Measurements from ENCODE around the gene ASGR1. TPM values are rescaled to one million over a fixed set of nuclear protein-coding genes. Genes with fewer than 3 reads are reported as not detected.
A peak's percentile ranks its signal among the peaks of the same experiment; 100 is the strongest.

Gene ASGR1
- total RNA-seq, 1 experiment from 2014 or later, result 6.1 TPM

- no TSS peak for BruUV-seq (replicated peaks)
- Histone ChIP-seq H3K27ac (ENCODE audit: low read depth, low read length, poor library complexity, severe bottlenecking) (peak overlapping the region; percentile 87), H3K27me3 (replicated peaks; ENCODE audit: insufficient read depth, low read depth, low read length, poor library complexity) (no peaks in the 10 kb centered on the region), H3K36me3 (ENCODE audit: insufficient read depth, low read length, poor library complexity, severe bottlenecking) (no peaks in the 10 kb centered on the region), H3K4me3 (ENCODE audit: low read depth, low read length, poor library complexity, severe bottlenecking) (peak overlapping the region; percentile 8), H3K4me1 (ENCODE audit: insufficient read depth, low read length, poor library complexity, severe bottlenecking) (peaks cover 21% of the 10 kb centered on the region), H3K9me3 (ENCODE audit: low read depth, low read length, poor library complexity, severe bottlenecking) (no peaks in the 10 kb centered on the region)
- peak; percentile 91 for DNase-seq (ENCODE audit: low spot score)
- ChIA-PET CTCF (interaction anchor here (0.6 to 2.0 kb wide), 14 partner anchors 9 to 228 kb away, joined by 3 to 13 read pairs (median 6); partner anchors contain the start of gene NEURL4), POLR2A (ENCODE audit: low non-redundant PET) (interaction anchor here (0.7 kb wide), 1 partner anchor 97 kb away, joined by 8 read pairs; no protein-coding TSS in a partner anchor)
- TF ChIP-seq CTCF (conservative IDR thresholded peaks at IDR 0.05; ENCODE audit: low read depth, low read length), result peak; percentile 69
- no peak for TF ChIP-seq EZH2 (IDR thresholded peaks at IDR 0.05; ENCODE audit: borderline replicate concordance, low read depth, low read length, poor library complexity, severe bottlenecking)
- intact Hi-C loops (cut with micrococcal nuclease; ENCODE audit: unreplicated experiment), result no loop called here
Measured at GRCh38 chr17:7133424-7133823, 45.7 kb downstream of the ASGR1 start.

- ChIA-PET POLR2A (ENCODE audit: low non-redundant PET) (no interaction called here), CTCF (interaction anchor here (0.6 to 2.0 kb wide), 9 partner anchors 32 to 127 kb away, joined by 3 to 13 read pairs (median 6); no protein-coding TSS in a partner anchor)
- peaks cover 21% of the 10 kb centered on the region for H3K4me1 ChIP-seq (ENCODE audit: insufficient read depth, low read length, poor library complexity, severe bottlenecking)
- H3K27ac ChIP-seq (ENCODE audit: low read depth, low read length, poor library complexity, severe bottlenecking), result peak overlapping the region; percentile 87
- no peaks in the 10 kb centered on the region for H3K27me3 ChIP-seq (replicated peaks; ENCODE audit: insufficient read depth, low read depth, low read length, poor library complexity)
- no TSS peak for BruUV-seq (replicated peaks)
- no peaks in the 10 kb centered on the region for H3K36me3 ChIP-seq (ENCODE audit: insufficient read depth, low read length, poor library complexity, severe bottlenecking)
- H3K4me3 ChIP-seq (ENCODE audit: low read depth, low read length, poor library complexity, severe bottlenecking), result no peak overlapping the region
- no peak for TF ChIP-seq EZH2 (IDR thresholded peaks at IDR 0.05; ENCODE audit: borderline replicate concordance, low read depth, low read length, poor library complexity, severe bottlenecking)
- DNase-seq (ENCODE audit: low spot score), result peak; percentile 94
- intact Hi-C loops (cut with micrococcal nuclease; ENCODE audit: unreplicated experiment), result no loop called here
- no peaks in the 10 kb centered on the region for H3K9me3 ChIP-seq (ENCODE audit: low read depth, low read length, poor library complexity, severe bottlenecking)
Measured at GRCh38 chr17:7132511-7133094, 46.6 kb downstream of the ASGR1 start.

- BruUV-seq (replicated peaks), result no TSS peak
- TF ChIP-seq CTCF (conservative IDR thresholded peaks at IDR 0.05; ENCODE audit: low read depth, low read length) (no peak), EZH2 (IDR thresholded peaks at IDR 0.05; ENCODE audit: borderline replicate concordance, low read depth, low read length, poor library complexity, severe bottlenecking) (no peak)
- no peaks in the 10 kb centered on the region for H3K27me3 ChIP-seq (replicated peaks; ENCODE audit: insufficient read depth, low read depth, low read length, poor library complexity)
- intact Hi-C loops (cut with micrococcal nuclease; ENCODE audit: unreplicated experiment), result no loop called here
- ChIA-PET CTCF (interaction anchor here (0.6 kb wide), 1 partner anchor 78 kb away, joined by 3 read pairs; no protein-coding TSS in a partner anchor), POLR2A (ENCODE audit: low non-redundant PET) (no interaction called here)
- H3K4me1 ChIP-seq (ENCODE audit: insufficient read depth, low read length, poor library complexity, severe bottlenecking), result peaks cover 21% of the 10 kb centered on the region
- no peak for DNase-seq (ENCODE audit: low spot score)
- peak overlapping the region; percentile 35 for H3K27ac ChIP-seq (ENCODE audit: low read depth, low read length, poor library complexity, severe bottlenecking)
- no peaks in the 10 kb centered on the region for H3K36me3 ChIP-seq (ENCODE audit: insufficient read depth, low read length, poor library complexity, severe bottlenecking)
- H3K4me3 ChIP-seq (ENCODE audit: low read depth, low read length, poor library complexity, severe bottlenecking), result no peak overlapping the region
- H3K9me3 ChIP-seq (ENCODE audit: low read depth, low read length, poor library complexity, severe bottlenecking), result no peaks in the 10 kb centered on the region
Measured at GRCh38 chr17:7131423-7131791, 47.8 kb downstream of the ASGR1 start.

All from A673 (cell line).